GM19324 (cell line): Measurements from ENCODE around the gene MYO9B.
"Not testable (repeated sequence)": the region's sequence is repeated elsewhere in the genome, so short reads cannot be mapped to it uniquely, and the experiment has no call there.

Source experiments
- ATAC-seq: cut with Tn5 transposase; IDR thresholded peaks from one replicate; pipeline ENCODE4 v1.9.1; 2021; ENCODE audit warnings: mild to moderate bottlenecking, moderate library complexity; ENCODE audit not compliant: unreplicated experiment, low FRiP score

Gene MYO9B

DNA sequence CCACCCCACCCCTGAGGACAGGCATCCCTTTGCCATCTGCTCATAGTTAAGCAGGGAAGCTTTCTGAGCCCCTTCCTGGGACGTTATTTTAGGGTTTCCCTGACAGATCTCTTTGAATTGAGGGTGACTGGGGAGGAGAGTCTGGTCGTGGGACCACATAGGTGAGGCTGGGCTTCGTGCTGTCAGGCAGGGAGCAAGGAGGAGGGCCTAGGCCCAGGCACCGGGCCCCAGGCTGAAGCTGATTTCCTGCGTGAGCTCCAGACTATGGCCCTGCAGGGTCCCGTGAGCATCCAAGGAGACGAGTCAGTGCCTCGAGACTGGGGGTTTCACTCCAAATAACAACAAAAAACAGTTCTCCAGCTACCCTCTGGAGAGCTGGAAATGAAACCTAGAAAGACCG lies 60.4 kb downstream of the MYO9B start:
- ATAC-seq: no peak

GRCh38 chr19:17136617-17137016 lies 61.0 kb downstream of the MYO9B start:
- ATAC-seq: no peak

GRCh38 chr19:17137417-17137816 lies 61.8 kb downstream of the MYO9B start:
- ATAC-seq: no peak

- ATAC-seq: not testable (repeated sequence)
These were observed 62.7 kb downstream of the MYO9B start for GRCh38 chr19:17138052-17138846.

DNA sequence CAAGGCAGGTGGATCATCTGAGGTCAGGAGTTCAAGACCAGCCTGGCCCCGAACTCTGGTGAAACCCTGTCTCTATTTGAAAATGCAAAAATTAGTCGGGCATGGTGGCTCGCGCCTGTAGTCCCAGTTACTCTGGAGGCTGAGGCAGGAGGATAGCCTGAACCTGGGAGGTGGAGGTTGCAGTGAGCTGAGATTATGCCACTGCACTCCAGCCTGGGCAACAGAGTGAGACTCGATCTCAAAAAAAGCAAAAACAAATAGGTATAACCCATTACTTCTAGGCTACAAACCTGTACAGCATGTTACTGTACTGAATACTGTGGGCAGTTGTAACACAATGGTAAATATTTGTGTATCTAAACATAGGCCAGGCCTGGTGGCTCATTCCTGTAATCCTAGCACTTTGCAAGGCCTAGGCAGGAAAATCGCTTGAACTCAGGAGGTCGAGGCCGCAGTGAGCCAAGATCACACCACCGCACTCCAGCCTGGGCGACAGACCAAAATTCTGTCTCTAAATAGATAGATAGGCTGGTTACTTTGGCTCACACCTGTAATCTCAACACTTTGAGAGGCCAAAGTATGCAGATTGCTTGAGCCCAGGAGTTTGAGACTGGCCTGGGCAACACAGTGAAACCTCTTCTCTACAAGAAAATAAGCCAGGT lies 63.5 kb downstream of the MYO9B start:
- no peak for ATAC-seq

GRCh38 chr19:17144771-17145170 lies 69.2 kb downstream of the MYO9B start:
- ATAC-seq: not testable (repeated sequence)

- no peak for ATAC-seq
These were observed 70.2 kb downstream of the MYO9B start for GRCh38 chr19:17145546-17146497.

GRCh38 chr19:17148130-17148529 lies 72.6 kb downstream of the MYO9B start:
- no peak for ATAC-seq

GRCh38 chr19:17149393-17150135 lies 74.0 kb downstream of the MYO9B start:
- no peak for ATAC-seq

- no peak for ATAC-seq
These were observed 78.4 kb downstream of the MYO9B start for GRCh38 chr19:17153996-17154395.

GRCh38 chr19:17155251-17155650 lies 79.7 kb downstream of the MYO9B start:
- ATAC-seq: no peak

DNA sequence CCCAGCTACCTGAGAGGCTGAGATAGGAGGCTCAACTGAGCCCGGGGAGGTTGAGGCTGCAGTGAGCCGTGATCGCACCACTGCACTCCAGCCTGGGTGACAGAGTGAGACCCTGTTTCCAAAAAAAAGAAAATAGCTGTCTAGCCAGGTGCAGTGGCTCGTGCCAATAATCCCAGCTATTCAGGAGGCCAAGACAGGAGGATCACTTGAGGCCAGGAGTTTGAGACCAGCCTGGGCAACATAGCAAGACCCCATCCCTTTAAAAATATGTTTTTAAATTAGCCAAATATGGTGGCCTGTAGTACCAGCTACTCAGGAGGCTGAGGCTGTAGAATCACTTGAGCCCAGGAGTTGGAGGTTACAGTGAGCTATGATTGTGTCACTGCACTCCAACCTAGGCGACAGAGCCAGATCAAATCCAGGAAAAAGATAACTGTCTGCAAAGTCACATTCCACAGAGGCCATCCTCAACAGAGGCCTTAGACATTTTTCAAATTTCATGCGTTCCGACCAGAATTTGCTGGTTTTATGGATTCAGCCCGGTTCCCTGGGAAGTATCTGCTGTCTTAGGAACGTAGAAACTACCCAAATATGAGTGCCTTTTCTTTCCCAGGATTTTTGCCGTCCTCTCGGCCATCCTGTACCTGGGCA lies 80.8 kb downstream of the MYO9B start:
- ATAC-seq: no peak

- no peak for ATAC-seq
These were observed 81.3 kb downstream of the MYO9B start for GRCh38 chr19:17156947-17157302.

GRCh38 chr19:17158584-17158983 lies 83.0 kb downstream of the MYO9B start:
- no peak for ATAC-seq

DNA sequence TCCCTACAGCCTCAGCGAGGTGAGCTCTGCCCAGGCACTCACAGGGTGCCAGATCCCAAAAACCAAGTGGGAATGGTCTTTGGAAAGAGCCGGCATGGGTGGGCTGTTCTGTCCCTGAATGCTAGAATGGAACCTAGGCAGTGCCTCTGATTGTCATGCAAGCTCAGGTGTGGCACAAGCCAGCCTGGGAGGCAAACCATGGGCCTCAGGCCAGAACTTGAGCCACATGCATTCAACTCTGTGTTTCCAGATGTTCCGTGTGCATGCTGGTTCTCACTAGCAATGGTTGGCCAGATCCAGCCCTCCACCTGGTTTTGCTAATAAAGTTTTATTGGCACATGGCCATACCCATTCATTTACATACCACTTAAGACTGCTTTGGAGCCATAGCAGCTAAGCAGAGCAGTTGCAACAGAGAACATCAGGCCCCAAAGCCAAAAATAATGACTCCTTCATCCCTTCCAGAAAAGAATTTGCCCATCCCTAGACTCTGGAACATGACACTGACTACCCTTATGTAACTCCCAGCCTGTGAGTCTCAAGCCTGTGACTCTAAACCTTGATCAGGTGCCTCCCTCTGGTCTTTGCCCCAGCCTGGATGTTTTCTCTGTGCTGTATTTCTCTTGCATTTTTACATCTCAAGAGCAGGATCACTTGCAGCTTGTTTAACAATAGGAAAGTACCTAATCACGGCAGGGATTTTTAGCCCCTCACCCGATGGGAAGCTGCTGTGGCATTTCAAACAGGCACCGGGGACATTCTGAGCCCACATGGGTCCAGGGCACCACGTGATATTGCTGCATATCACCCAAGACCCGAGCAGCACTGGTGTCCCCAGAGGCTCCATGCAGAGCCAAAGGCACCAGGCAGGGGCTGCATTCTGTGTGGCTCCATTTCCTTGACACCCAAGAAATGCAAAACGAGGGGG lies 84.2 kb downstream of the MYO9B start:
- ATAC-seq: no peak

GRCh38 chr19:17160908-17161307 lies 85.3 kb downstream of the MYO9B start:
- no peak for ATAC-seq

- not testable (repeated sequence) for ATAC-seq
These were observed 86.6 kb downstream of the MYO9B start for GRCh38 chr19:17162131-17162530.

DNA sequence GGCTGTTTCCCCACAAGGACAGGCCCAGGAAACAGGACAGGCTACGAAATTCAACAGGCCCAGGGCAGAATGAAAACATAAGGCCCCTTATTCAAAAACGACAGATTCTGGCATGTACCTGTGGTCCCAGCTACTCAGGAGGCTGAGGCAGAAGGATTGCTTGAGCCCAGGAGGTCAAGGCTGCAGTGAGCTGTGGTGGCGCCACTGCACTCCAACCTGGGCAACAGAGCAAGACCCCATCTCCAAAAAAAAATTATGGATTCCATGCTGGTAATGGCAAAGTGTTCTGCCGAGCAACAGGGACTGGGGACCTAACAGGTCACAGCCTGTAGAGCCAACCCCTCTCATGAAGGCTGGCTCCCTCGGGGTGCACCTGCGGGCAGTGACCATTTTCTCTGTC lies 87.0 kb downstream of the MYO9B start:
- no peak for ATAC-seq

DNA sequence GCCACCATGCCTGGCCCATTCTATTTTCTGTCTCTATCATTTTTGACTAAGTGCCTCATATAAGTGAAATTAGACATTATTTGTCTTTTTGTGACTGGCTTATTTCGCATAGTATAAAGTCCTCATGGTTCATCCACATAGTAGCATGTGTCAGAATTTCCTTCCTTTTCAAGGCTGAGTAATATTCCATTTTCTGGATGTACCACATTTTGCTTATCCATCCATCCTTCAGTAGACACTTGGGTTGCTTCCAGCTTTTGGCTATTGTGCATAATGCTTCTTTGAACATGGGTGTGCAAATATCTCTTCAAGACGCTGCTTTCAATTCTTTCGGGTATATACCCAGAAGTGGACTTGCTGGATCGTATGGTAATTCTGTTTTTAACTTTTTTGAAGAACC lies 88.1 kb downstream of the MYO9B start:
- ATAC-seq: no peak
